ENCODE measurements around the gene BBS9.

BBS9 gene

DNA sequence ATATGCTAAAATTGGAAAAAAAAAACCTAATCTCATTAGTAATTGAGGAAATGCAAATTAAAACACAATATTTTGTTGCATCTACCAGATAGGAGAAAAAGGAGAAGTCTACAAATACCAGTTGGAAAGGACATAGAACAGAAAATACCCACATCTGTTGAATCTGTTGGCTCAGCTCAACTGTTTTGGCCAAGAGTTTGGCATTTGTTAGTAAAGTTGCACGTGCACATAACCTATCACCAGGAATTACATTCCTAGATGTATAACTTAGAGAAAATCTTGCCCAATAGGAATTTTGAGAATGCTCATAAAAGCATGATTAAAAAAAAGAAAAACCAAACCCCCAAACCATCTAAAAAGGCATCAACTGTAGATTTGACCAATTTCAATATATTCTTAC, 493.9 kb downstream of the BBS9 start:
- H3K36me3 ChIP-seq (replicated peaks; ENCODE audit: insufficient read depth, low read length), result no peaks in the 10 kb centered on the region
- H3K4me3 ChIP-seq (ENCODE audit: low read length), result no peak overlapping the region
- no peaks in the 10 kb centered on the region for H3K9me3 ChIP-seq (replicated peaks; ENCODE audit: insufficient read depth, low read length)
- no peaks in the 10 kb centered on the region for H3K79me2 ChIP-seq (ENCODE audit: low read length)
- H3K9me2 ChIP-seq (replicated peaks; ENCODE audit: insufficient read depth, low read length), result no peaks in the 10 kb centered on the region
- no peak overlapping the region for H2AFZ ChIP-seq (ENCODE audit: low read length)
- H3K9ac ChIP-seq (ENCODE audit: low read length), result no peak overlapping the region
- TF ChIP-seq, protein P1, sequence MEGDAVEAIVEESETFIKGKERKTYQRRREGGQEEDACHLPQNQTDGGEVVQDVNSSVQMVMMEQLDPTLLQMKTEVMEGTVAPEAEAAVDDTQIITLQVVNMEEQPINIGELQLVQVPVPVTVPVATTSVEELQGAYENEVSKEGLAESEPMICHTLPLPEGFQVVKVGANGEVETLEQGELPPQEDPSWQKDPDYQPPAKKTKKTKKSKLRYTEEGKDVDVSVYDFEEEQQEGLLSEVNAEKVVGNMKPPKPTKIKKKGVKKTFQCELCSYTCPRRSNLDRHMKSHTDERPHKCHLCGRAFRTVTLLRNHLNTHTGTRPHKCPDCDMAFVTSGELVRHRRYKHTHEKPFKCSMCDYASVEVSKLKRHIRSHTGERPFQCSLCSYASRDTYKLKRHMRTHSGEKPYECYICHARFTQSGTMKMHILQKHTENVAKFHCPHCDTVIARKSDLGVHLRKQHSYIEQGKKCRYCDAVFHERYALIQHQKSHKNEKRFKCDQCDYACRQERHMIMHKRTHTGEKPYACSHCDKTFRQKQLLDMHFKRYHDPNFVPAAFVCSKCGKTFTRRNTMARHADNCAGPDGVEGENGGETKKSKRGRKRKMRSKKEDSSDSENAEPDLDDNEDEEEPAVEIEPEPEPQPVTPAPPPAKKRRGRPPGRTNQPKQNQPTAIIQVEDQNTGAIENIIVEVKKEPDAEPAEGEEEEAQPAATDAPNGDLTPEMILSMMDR (IDR thresholded peaks at IDR 0.05; ENCODE audit: low read length), result no peak
- TF ChIP-seq EZH2 (optimal IDR thresholded peaks at IDR 0.05; ENCODE audit: low read depth, low read length) (no peak), EZH2phosphoT487 (IDR thresholded peaks at IDR 0.05; ENCODE audit: low read length) (no peak)
- no peaks in the 10 kb centered on the region for H3F3A ChIP-seq (ENCODE audit: insufficient read depth, low read length)
- H3K27me3 ChIP-seq (replicated peaks; ENCODE audit: insufficient read depth, low read length), result no peaks in the 10 kb centered on the region
- no peak overlapping the region for H3K27ac ChIP-seq (ENCODE audit: low read length)
- H3K4me1 ChIP-seq (ENCODE audit: low read length), result no peaks in the 10 kb centered on the region
- H4K20me1 ChIP-seq (ENCODE audit: insufficient read depth, low read length), result no peaks in the 10 kb centered on the region
- DNase-seq, result no peak
- no peak overlapping the region for H3K4me2 ChIP-seq (ENCODE audit: low read depth, low read length)

DNA sequence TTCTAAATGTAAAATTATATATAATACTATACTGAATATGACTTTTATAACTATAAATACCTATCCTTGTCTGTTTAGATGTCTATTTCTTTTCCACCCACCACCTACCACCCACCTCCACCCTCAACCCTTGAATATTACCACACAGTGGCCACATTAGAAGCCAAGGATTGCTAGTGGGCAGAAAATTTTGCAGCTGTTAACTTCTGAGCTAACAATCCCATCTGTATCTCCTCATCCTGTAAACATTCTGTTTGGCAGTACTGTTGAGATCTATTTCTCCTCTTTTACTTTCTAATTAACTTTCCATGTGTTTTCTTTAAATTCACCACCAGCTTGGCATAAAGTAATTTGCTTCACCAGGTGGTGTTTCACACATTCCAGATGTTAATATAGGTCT, 494.9 kb downstream of the BBS9 start:
- H3K27me3 ChIP-seq (replicated peaks; ENCODE audit: insufficient read depth, low read length), result no peaks in the 10 kb centered on the region
- no peaks in the 10 kb centered on the region for H3K36me3 ChIP-seq (replicated peaks; ENCODE audit: insufficient read depth, low read length)
- no peak overlapping the region for H3K4me3 ChIP-seq (ENCODE audit: low read length)
- H3K9me3 ChIP-seq (replicated peaks; ENCODE audit: insufficient read depth, low read length), result no peaks in the 10 kb centered on the region
- H3K79me2 ChIP-seq (ENCODE audit: low read length), result no peaks in the 10 kb centered on the region
- H3K9ac ChIP-seq (ENCODE audit: low read length), result no peak overlapping the region
- no peak overlapping the region for H3K27ac ChIP-seq (ENCODE audit: low read length)
- H3K4me2 ChIP-seq (ENCODE audit: low read depth, low read length), result no peak overlapping the region
- DNase-seq, result no peak
- H2AFZ ChIP-seq (ENCODE audit: low read length), result no peak overlapping the region
- no peaks in the 10 kb centered on the region for H3K9me2 ChIP-seq (replicated peaks; ENCODE audit: insufficient read depth, low read length)
- no peaks in the 10 kb centered on the region for H3K4me1 ChIP-seq (ENCODE audit: low read length)
- no peaks in the 10 kb centered on the region for H3F3A ChIP-seq (ENCODE audit: insufficient read depth, low read length)
- no peaks in the 10 kb centered on the region for H4K20me1 ChIP-seq (ENCODE audit: insufficient read depth, low read length)
- TF ChIP-seq EZH2 (optimal IDR thresholded peaks at IDR 0.05; ENCODE audit: low read depth, low read length), result no peak
- no peak for TF ChIP-seq EZH2phosphoT487 (IDR thresholded peaks at IDR 0.05; ENCODE audit: low read length)

DNA sequence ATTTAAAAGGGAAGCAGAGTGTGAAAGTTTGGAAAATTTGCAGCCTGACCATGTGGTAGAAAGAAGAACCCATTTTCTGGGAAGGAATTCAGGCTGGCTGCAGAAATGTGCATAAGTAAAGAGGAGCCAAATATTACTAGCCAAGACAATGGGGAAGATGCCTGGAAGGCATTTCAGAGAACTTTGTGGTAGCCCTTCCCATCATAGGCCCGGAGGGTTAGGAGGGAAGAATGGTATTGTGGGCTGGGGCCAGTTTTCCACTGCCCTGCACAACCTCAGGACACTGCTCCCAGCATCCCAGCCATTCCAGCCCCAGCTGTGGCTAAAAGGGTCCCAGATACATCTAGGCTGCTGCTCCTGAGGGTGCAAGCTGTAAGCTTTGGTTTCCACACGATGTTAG, 497.5 kb downstream of the BBS9 start:
- H3K4me3 ChIP-seq (ENCODE audit: low read length), result no peak overlapping the region
- no peaks in the 10 kb centered on the region for H3K9me3 ChIP-seq (replicated peaks; ENCODE audit: insufficient read depth, low read length)
- H3K9ac ChIP-seq (ENCODE audit: low read length), result no peak overlapping the region
- no peaks in the 10 kb centered on the region for H3K79me2 ChIP-seq (ENCODE audit: low read length)
- H3K27me3 ChIP-seq (replicated peaks; ENCODE audit: insufficient read depth, low read length), result no peaks in the 10 kb centered on the region
- DNase-seq, result no peak
- no peak overlapping the region for H3K4me2 ChIP-seq (ENCODE audit: low read depth, low read length)
- H3K27ac ChIP-seq (ENCODE audit: low read length), result no peak overlapping the region
- H4K20me1 ChIP-seq (ENCODE audit: insufficient read depth, low read length), result no peaks in the 10 kb centered on the region
- no peaks in the 10 kb centered on the region for H3F3A ChIP-seq (ENCODE audit: insufficient read depth, low read length)
- TF ChIP-seq EZH2 (optimal IDR thresholded peaks at IDR 0.05; ENCODE audit: low read depth, low read length) (no peak), EZH2phosphoT487 (IDR thresholded peaks at IDR 0.05; ENCODE audit: low read length) (no peak)
- TF ChIP-seq, protein P1 (IDR thresholded peaks at IDR 0.05; ENCODE audit: low read length), result no peak
- no peak overlapping the region for H2AFZ ChIP-seq (ENCODE audit: low read length)
- H3K36me3 ChIP-seq (replicated peaks; ENCODE audit: insufficient read depth, low read length), result no peaks in the 10 kb centered on the region
- H3K9me2 ChIP-seq (replicated peaks; ENCODE audit: insufficient read depth, low read length), result no peaks in the 10 kb centered on the region
- no peaks in the 10 kb centered on the region for H3K4me1 ChIP-seq (ENCODE audit: low read length)

DNA sequence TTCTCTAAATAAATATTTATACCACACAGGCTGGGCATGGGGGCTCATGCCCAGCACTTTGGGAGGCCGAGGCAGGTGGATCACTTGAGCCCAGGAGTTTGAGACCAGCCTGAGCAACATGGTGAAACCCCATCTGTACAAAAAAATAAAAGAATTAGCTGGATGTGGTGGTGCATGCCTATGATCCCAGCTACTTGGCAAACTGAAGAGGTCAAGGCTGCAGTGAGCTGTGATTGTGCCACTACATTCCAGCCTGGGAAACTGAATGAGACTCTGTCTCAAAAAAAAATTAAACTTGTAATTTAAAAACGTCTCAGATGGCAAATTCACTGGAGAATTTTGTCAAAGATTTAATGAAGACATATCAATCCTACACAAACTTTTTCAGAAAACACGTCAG, 498.4 kb downstream of the BBS9 start:
- no peaks in the 10 kb centered on the region for H4K20me1 ChIP-seq (ENCODE audit: insufficient read depth, low read length)
- DNase-seq, result no peak

More for the DNA sequence above, 498.4 kb downstream of the BBS9 start:
- no peaks in the 10 kb centered on the region for H3F3A ChIP-seq (ENCODE audit: insufficient read depth, low read length)
- H3K27ac ChIP-seq (ENCODE audit: low read length), result no peak overlapping the region
- no peak overlapping the region for H3K4me3 ChIP-seq (ENCODE audit: low read length)
- no peaks in the 10 kb centered on the region for H3K9me3 ChIP-seq (replicated peaks; ENCODE audit: insufficient read depth, low read length)
- H3K27me3 ChIP-seq (replicated peaks; ENCODE audit: insufficient read depth, low read length), result no peaks in the 10 kb centered on the region
- H3K9ac ChIP-seq (ENCODE audit: low read length), result no peak overlapping the region
- no peaks in the 10 kb centered on the region for H3K4me1 ChIP-seq (ENCODE audit: low read length)
- no peak overlapping the region for H3K4me2 ChIP-seq (ENCODE audit: low read depth, low read length)
- no peaks in the 10 kb centered on the region for H3K79me2 ChIP-seq (ENCODE audit: low read length)
- no peaks in the 10 kb centered on the region for H3K36me3 ChIP-seq (replicated peaks; ENCODE audit: insufficient read depth, low read length)
- no peak overlapping the region for H2AFZ ChIP-seq (ENCODE audit: low read length)
- H3K9me2 ChIP-seq (replicated peaks; ENCODE audit: insufficient read depth, low read length), result no peaks in the 10 kb centered on the region
- TF ChIP-seq, protein P1 (IDR thresholded peaks at IDR 0.05; ENCODE audit: low read length), result no peak
- TF ChIP-seq EZH2 (optimal IDR thresholded peaks at IDR 0.05; ENCODE audit: low read depth, low read length), result no peak
- TF ChIP-seq EZH2phosphoT487 (IDR thresholded peaks at IDR 0.05; ENCODE audit: low read length), result no peak
